NCI-H82 treated with DMSO at 0.1 percent for 48 hours (cell line): Measurements from ENCODE around the gene CIT.

ENCODE experiments used
- DNase-seq: peaks from one replicate; lab custom pipeline; 2025; ENCODE audit not compliant: unreplicated experiment; lab: John Stamatoyannopoulos, UW

CIT gene

DNA sequence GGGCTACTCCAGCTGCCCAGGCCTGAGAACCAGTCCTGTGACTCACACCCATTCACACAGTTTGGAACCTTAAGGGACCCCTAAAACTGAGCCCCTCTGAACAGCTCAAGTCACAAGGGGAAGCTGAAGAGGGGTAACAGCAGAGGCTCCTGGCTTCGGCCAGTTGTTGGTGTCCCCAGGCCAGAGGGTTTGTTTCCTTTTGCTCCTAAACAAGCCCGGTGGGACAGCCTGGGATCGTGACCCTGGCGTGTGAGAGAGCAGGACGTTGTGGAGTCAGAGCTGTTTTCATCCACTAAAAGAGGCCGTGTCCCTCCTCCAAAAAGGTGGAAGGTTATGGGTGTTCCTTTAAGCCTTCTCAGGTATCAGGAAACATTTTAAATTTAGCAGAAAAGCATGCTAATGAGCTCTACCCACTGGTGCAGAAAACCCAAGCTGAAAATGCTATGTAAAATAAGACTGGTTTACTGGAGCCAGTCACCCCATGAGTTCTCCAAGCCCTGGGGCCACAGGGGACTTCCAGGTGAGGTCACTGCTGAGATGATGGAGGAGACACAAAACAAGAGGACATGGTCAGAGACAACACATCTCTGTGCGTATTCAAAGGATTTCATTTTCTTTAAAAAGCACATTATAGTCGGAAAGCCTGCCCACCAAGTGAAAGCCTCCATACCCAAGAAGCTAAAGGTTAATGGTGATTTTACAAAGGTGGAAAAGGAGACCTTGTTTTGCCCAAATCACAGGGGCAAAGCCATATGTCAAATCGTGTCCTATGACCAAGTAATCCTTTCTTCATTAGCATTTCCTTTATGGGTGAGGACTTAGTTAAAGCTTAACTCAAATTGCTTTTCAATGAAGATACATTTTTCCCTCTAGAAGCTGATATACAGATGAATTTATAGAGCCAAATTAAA is 195.1 kb downstream of the CIT start:
- no peak for DNase-seq

DNA sequence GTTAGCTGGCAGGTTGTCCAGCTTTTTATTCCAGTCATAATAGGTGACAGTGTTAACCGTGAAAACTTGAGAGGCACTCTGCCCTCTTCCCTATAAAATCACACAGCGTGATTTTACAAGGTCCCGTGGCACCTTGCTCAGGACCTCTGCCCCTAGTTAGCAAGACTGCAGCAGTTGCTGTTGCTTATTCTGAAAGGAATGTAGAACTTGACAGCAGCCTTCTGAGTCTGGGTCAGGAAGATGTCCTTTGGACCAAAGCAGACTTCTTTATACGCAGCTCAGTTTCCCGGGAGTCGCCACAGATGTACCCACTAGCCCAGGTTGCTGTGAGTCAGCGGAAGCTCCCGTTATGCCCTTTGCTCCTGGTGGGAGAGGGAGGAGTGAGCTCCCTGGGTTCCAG is 196.0 kb downstream of the CIT start:
- DNase-seq: no peak

DNA sequence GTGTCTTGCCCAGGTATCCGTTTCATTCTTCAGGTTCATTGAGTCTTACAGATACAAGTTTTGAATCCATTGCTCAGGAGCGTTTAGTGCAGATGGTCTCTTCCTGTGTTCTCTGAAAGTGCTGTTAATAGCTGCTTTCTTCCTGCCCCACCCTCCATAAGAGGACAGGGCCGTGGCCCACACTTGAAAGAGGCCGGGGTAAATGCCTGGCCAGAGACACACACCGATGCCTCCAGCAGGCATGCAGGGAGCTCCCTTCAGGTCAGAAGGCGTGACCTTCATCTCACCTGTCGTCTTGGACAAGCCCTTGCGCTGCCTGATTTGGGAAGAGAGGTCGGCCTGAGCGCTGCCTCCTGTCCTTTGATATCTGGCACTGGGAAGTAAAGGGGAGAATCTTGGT is 197.6 kb downstream of the CIT start:
- no peak for DNase-seq

DNA sequence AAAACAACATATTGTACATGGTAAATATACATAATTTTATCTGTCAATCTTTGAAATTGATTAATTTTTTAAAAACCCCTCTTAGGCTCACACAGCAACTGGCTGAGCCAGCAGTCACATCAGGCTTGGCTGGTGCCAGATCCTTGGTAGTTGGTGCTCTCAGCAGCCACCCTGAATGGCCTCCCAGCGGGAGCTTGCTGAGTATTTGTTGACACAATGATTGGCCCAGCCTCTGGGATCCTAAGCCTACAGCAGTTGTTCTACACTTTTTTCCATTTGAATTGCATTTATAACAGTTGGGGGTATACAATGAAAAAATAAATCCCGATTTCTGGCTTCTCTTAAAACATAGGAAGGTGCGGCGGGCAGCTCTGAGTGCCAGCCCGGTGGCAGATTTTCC is 198.0 kb downstream of the CIT start:
- no peak for DNase-seq

DNA sequence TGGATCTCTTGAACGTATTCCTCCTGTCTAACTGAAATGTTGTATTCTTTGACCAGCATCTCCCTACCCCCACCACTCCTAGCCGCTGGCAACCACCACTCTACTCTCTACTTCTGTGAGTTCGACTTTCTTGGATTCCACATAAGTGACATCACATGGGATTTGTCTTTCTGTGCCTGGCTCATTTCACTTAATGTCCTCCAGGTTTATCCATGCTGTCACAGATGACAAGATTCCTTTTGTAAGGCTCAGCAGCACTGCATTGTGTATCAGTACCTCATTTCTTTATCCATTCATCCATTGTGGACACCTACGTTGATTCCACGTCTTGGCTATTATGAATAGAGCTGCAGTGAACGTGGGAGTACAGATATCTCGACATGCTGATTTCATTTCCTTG is 198.7 kb downstream of the CIT start:
- DNase-seq: no peak

DNA sequence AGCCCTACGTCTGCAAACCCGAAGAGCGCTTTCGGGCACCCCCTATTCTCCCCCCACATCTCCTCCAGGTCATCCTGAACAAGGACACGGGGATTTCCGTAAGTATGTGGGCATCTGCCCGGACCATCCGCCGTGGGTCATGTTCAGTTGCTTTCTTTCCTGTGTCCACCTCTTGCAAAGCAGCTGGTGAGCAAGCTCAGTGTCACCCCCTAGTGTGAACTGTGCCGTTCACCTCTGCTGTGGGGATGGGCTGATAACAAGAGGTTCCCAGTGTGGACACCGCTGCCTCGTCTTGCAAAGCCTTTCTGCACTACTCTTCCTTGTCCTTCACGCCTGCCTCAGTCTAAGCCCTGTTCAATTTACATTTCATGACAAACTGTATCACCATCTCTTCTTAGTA is 200.5 kb downstream of the CIT start:
- DNase-seq: no peak

DNA sequence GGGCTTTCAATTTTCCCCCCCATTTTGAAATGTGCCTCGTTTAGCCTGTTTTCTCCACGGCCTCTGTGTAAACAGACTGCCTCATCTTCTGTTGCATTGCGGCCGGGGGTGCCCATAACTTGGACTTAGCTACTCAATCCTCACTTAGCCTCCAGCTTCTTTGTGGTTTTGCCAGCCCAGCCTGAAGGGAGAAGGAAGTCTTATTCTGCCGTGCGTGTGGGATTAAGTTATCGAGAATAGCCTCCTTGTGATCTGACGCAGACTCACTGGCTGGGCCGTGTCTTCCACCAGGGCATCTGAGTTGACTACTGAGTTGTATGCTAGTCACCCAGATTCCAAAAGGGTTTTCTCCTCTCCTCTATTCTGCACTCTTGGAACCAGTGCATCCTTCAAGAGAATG is 201.1 kb downstream of the CIT start:
- DNase-seq: no peak

DNA sequence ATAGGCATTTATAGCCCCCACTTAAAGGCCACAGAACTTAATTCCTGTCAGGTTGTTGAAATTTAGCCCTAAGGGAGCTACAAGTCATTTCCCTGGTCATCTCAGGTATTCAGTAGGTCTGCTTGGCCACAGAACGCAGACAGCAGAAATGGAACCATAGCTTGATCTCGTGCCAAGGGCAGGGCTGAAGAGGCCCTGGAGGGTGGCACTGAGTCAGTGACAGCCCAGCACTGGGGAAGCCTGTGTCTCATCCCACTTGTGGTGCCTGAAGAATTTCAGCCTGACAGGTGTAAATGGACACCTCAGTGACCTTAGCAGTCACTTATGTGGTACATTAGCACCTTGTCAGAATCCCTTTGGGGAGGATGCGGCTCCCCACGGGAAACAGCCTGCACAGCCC is 202.6 kb downstream of the CIT start:
- no peak for DNase-seq

DNA sequence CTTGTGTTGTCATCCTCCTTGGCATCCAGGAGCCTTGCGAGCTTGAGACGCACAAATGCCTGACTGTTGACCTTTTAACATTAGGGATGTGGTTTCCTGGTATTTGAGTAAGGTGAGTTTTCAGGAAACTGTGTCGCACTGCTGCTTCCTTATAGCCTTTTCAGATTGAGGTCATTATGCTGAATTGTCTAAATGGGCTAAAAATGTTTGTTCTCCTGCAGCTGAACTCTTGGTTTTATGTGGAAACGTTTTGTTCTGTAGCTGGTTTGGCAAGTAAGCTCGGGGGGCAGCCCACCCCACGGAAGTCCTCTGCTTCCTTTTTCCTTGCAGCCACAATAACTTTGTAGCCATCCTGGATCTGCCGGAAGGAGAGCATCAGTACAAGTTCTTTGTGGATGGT is 203.5 kb downstream of the CIT start:
- no peak for DNase-seq

DNA sequence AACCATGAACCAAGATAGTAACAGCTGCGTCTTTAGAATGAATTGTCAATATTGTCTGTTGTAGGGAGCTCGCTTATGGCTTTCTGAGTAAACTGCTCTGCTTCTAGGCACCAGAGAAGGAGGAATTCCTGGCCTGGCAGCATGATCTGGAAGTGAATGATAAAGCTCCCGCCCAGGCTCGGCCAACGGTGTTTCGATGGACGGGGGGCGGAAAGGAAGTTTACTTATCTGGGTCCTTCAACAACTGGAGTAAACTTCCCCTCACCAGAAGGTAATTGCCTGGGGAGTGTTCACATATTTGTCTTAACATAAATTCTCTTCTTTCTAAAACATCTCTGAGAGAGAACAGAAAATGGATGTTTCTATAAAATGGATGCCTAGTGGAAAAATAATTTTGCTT is 204.9 kb downstream of the CIT start:
- DNase-seq: no peak

DNA sequence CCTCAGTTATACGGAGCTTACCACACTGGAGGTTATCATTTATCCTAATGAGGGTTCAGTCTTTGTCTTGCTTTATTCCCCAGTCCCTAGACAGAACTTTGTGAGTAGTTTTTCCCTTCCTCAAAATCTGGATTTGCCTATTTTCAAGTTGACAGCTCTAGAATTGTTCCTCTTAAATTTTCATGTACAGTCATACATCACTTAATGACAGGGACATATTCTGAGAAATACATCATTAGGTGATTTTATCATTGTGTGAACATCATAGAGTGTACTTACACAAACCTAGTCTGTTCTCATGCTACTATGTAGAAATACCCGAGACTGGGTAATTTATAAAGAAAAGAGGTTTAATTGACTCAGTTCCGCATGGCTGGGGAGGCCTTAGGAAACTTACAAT is 206.1 kb downstream of the CIT start:
- DNase-seq: no peak

DNA sequence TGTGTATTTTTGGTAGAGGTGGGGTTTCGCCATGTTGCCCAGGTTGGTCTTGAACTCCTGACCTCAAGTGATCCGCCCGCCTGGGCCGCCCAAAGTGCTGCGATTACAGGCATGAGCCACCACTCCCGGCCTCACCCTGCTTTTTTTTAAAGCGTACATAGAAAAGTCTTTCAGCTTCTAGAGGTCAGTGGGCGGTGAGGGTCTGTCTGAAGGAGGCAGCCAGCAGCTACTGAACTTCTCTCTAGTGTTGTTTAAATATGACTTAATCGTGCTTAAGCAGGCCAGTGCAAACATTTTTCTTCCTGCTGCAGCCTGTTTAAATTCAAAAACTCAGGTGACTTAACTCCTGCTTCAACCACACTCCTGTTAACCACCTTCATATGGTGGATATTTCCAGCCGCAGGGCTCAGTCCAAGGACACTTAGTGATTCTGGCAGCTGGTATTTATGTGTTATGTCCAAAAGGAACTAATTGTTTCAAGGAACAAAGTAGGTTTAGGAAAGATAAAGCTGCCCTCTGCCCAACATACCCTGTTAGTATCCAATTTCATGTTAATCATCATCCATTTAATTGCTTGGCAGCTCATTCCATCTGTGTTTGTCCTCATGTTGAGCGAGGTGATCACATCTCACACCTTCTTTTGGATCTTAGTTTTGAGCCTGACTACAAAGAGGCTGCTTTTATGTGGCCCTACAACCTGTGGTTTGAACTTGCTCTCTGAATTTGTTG is 207.2 kb downstream of the CIT start:
- DNase-seq: no peak

DNA sequence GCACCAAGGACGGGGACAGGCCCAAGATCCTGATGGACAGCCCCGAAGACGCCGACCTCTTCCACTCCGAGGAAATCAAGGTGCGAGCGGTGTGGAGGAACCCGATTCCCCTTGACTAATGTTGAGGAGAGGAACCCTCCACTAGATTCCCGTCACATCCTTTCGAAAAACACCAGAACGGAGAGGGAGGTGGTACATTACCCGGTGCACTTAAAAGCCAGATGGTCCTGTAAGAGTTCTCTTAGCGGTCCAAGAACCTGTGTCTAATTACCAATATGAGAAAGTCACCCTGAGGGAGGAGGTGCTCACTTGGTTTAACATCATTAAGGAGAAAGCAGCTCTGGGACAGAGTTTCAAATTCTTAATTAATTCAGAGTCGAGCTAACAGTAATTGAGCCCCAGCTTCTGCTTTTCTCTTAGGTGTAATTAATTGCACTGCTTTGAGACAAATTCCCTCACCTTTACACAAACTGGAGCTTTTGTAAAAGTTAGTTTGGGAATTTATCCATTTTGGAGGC is 208.7 kb downstream of the CIT start:
- DNase-seq: no peak

DNA sequence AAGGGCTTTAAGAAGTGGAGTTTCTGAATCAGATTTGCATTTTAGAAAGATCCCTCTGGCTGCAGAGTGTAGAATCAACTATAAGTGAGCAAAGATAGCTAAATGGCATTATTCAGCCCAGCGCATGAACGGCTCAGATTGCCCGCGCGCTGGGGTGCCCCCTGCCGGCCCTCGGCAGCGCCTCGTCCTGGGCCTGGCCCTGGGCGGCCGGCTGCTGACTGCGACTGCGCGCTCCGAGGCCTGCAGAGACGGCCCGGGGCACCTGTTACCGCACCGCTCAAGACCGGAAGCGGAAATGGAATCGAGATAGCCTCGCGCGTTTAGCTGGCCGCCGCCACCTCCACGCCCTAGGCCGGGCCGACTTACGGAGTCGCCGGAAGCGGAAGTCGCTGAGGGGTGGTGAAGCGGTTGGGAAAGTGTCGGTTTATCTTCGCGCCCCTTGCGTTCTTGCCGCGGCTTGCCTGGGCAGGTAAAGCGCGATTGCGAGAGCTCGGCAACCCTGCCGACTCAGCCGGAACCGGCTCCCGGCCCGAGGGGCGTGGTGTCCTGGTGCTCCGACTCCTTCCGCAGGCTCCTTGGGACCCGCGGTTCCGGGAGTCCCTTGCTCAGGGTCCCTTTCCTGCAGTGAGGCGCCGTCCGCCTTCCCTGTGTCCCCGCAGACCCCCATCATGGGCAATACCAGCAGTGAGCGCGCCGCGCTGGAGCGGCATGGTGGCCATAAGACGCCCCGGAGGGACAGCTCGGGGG is 209.4 kb downstream of the CIT start, which contains the start of gene PRKAB1:
PRKAB1 (plus strand) TSS at position 557 of the 747 bp plus-strand sequence; CDS start at position 669, 112 bp downstream.
- peak; percentile 86 for DNase-seq

DNA sequence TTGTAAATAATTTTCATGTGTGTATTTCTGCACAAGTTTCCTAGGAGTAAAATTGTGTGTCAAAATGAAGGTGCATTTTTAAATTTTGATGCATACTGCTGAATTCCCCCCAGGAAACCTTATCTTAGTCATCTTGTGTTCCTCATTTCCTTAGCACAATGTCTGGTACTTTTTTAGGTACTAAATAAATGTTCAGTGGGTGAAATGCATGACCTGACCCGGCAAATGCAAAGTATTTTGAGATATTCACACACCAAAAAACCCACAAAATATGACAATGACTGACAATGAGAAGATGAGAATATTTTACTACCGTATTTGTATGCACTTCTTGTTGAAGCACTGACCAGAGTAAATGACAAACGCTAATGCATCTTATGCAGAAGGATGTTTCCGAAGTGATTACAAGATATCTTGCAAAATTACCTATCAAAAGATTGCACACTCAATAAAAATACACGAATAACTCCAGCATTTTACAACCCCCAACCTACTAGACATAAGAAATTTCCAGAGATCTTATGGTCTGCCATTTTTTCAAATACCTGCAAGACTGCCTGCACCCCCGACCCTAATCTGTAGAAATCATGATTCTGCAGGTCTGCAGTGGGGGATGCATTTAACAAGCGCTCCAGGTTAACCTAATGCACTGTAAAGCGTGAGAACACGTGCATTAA is 210.1 kb downstream of the CIT start:
- no peak for DNase-seq

DNA sequence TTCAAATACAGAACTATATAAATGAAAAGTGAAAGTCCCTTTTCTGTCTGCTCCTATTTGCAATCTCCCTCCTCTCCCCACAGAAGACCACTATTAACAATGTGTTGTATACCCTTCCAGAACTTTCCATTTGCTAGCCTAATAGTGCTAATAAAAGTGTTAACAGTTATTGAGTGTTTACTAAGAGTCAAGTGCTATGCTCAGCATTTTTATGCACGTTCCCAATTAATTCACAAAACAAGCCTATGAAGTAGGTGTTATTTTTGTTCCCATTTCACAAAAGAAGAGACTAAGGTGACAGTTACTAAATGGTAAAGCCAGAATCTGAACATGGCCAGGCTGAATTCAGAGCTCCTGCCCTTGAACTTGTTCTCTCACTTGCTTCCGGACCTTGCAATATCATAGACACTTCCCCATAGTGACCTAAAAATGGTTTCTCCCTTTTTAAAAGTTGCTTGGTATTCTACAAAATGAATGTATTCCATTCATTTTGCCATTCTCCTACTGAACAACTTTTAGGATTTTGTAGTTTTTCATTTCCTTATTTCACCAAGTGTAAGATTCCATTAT is 210.8 kb downstream of the CIT start:
- no peak for DNase-seq

DNA sequence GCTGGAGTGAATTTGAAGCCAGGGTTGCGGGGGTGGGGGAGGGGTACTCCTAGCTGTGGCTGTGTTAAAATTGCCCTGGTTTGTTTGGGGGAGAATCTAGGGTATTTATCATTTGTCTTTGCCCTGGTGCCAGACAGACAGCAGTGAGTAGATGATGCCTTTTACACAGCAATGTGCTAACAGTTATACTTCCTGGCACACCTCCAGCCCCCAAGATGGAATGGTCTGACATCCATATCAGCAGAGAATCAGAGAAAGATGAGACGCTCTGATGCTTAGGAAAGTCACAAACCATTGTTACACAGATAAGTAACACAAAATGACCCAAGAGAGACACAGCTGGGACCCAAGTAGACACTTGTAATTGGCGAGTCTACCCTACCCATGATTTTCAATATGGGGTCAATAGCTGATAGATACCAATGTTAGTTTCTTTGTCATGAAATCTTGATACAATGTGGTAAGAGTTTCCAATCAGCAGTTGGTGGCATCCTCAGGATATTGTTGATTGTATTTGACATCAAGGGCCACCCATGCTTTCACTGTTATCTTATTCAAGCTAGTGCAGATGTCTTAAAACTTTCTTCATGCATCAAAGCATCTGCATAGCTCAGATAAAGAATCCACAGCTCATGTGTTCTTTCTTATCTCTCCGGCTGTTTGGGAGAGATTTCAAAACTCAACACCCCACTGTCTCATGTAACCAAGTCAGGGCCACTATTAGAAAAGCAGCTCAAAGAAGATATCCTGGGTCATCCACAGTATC is 211.8 kb downstream of the CIT start:
- no peak for DNase-seq

DNA sequence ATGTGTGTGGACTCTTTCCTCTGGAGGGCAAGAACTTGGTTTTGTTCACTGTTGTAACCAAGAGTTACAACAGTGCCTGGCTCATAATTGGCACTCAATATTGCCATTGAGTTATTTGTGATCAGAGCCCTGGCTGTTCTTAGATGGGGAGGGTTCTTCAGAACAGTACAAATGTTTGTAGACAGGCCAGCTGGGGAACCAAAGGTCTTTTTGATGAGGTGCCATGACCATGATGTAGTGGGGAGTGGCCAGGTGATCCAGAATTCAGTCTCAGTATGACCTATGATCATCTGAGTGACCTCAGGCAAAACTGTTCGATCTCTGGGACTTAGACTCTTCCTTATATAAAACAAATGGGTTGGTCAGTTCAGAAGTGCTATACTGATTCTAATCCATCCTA is 212.5 kb downstream of the CIT start:
- DNase-seq: no peak

DNA sequence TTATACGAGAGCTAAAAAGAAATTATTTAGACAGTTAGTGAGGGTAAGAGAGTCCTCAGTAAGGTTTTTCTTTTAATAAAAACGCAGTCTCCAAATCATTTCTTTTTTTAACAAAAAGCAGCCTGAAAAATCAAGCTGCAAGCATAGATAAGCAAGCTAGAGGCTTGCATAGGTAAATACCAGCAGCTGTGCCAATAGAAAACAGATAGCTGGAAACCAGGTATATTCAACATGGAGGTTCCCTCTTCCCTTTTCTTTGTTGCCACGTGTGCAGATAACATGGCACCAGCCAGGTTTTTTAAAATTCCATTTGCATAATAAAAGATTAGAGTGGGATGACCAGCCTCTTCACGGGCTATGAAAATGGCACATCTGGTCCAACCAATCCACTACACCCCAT is 215.2 kb downstream of the CIT start:
- DNase-seq: no peak

DNA sequence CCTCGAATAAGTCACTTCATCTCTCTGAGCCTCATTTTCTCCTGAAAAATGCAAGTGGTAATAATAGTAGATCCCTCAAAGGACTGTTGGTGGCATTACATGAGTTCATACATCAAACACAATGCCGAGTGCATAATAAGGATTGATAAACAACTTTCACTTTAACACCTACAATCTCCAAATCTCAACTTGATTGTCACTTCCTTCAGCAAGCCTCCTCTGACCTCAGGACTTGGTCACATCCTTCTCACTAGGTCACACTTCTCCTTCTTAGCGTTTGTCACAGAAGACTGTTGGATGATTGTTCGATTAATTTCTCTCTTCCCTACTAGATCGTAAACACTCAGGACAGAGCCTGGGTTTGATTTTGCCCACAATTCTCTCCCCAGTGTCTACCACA is 217.0 kb downstream of the CIT start:
- no peak for DNase-seq
